ENCODE data around the gene NOL12.

DNA sequence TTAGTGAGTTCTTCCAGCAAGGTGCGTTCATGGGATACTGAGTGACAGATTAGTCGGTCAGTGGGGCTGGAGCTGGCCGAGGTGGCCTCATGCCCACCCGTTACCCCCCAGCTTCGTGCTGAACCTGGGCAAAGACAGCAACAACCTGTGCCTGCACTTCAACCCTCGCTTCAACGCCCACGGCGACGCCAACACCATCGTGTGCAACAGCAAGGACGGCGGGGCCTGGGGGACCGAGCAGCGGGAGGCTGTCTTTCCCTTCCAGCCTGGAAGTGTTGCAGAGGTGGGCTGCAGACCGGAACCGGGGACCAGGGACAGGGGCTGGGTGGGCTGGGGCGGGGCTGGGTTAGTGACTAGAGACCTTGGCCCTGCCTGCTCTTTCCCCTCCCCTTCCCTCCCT is 7.8 kb upstream of the NOL12 start:
- TF ChIP-seq CTCF (IDR thresholded peaks at IDR 0.05) = no peak
- no peak for TF ChIP-seq POLR2AphosphoS5 (IDR thresholded peaks at IDR 0.05)

All from gastroesophageal sphincter (tissue), 3 donors.